Activated T-helper 1 cell treated with Interleukin-2 at 50 U/mL for 16 hours (primary cell): ENCODE data around the gene ZBTB1.

Source experiments
- DNase-seq: peaks from one replicate; pipeline ENCODE4 v3.0.0-alpha.2; 2020; ENCODE audit warnings: low read depth

The ZBTB1 gene, protein sequence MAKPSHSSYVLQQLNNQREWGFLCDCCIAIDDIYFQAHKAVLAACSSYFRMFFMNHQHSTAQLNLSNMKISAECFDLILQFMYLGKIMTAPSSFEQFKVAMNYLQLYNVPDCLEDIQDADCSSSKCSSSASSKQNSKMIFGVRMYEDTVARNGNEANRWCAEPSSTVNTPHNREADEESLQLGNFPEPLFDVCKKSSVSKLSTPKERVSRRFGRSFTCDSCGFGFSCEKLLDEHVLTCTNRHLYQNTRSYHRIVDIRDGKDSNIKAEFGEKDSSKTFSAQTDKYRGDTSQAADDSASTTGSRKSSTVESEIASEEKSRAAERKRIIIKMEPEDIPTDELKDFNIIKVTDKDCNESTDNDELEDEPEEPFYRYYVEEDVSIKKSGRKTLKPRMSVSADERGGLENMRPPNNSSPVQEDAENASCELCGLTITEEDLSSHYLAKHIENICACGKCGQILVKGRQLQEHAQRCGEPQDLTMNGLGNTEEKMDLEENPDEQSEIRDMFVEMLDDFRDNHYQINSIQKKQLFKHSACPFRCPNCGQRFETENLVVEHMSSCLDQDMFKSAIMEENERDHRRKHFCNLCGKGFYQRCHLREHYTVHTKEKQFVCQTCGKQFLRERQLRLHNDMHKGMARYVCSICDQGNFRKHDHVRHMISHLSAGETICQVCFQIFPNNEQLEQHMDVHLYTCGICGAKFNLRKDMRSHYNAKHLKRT

DNA sequence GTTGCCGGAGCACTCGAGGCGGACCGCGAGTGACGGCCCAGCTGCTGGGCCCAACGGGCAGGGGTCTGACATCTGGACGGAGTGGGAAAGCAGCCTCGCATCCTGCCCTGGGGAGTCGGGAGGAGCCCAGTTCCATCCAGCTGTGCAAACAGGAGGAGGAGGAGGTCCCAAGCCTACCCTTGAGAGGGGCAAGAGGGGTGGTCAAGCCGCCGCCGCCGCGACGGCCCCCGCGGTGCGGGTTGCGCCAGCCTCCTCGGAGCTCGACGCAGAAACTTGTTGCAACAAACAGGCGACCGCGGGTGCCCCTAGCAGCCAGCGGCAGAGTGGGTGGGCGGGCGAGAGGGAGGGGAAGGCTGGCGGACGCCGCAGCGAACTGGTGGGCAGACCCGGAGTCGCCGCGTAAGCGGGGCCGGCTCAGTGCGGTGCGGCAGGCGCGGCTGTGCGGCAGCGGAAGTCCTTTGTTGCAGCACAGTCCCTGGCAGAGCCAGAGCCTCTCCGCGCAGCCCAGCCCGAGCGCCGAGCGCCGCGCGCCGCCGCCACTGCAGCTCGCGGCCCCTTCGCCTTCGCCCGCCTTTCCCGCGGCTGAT, at the start of gene ZBTB1:
Gene ZBTB1, plus strand, starts transcription at position 461 of the 587 bp plus-strand sequence. CDS start 16,735 bp downstream, outside the sequence.
- DNase-seq, result peak; percentile 79

DNA sequence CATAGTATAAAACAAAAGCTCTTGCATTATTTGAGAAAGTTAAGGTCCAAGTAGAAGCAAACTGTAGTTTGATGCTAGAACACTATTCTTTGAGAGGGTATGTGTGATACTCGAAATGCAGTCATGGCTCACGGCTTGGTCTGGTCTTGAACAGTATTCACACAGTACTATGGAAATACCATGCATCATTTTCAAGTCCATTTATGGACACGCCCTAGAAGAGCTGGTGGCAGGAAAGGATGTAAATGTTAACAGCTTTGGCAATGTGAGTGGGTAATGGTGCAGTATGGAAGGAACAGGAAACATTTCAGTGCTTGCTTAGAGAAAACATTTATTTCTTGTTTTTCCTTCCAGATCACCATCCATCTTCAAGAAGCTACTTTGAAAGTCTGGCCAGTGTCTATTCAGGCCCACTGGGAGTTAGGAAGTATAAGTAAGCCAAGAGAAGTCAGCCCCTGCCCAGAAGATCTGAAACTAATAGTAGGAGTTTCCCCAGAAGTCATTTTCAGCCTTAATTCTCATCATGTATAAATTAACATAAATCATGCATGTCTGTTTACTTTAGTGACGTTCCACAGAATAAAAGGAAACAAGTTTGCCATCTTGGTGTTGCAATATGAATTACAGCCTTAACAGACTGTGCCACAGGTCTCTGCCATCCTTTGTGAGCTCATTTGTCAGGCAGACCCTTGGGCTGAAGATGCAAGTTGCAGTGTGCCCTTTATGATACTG, 45.0 kb upstream of the ZBTB1 start:
- no peak for DNase-seq

DNA sequence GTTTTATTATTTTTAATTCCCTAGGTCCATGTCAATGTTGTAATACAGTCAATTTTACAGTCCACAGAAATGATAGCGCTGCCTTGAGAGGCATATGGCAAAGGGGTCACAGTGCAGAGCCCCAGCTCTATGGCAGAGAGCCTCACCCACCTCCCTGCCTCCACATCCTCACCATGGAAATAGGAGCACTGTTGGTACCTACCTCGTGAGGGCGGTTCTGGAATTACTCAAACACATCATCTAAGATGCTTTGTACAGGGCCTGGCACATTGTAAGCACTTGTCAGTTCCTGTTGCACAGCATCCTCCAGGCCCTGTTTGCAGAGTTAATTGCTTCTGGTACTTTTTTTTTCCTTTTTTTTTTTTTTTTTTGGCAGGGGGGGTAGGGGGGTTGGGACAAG, 43.3 kb upstream of the ZBTB1 start:
- no peak for DNase-seq

DNA sequence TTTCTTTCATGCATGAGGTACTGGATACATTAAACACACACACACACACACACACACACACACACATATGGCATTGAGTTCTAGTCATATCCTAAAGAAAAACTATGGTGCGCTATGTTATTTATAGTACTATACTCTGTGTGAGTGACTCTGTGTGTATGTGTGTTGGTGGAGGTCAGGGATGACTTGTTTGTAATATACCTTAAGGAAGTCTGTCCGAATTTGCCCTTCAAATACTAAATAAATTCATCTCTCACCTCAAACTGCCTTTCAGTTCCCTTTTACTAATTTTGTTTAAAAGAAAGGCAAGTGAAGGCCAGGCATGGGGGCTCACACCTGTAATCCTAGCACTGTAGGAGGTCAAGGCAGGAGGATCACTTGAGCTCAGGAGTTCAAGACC, 41.4 kb upstream of the ZBTB1 start:
- DNase-seq, result no peak

DNA sequence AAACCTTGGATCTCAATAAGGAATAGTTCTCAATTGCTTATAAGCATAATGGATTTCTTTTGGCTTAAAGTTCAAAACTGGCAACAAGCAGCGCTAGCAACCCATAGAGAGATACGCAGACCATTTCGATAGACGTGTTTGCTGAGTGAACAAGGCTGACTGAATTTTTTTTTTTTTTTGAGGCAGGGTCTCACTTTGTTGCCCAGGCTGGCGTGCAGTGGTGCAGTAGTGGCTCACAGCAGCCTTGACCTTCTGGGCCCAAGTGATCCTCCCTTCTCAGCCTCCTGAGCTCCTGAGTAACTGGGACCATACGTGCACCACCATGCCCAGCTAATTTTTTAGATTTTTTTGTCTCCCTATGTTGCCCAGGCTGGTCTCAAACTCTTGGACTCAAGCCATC, 40.7 kb upstream of the ZBTB1 start:
- no peak for DNase-seq

DNA sequence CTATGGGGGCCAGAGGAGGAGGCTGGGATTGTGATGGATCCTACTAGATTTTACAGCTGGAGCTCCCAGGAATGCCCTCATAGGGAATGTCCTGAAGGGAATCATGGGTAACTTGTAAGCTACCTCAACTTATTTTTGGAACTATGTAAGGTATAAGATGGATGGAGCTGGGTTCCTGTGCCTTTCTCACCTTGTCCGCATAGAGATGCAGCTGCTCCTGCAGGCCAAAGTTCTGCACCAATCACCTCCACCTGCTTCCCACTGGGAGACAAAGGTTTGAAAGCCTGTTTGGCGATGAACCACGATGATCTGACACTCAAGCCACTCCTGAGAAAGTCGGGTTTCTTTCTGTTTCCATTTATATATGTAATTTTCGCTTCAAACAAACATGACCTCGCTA, 39.9 kb upstream of the ZBTB1 start:
- no peak for DNase-seq

DNA sequence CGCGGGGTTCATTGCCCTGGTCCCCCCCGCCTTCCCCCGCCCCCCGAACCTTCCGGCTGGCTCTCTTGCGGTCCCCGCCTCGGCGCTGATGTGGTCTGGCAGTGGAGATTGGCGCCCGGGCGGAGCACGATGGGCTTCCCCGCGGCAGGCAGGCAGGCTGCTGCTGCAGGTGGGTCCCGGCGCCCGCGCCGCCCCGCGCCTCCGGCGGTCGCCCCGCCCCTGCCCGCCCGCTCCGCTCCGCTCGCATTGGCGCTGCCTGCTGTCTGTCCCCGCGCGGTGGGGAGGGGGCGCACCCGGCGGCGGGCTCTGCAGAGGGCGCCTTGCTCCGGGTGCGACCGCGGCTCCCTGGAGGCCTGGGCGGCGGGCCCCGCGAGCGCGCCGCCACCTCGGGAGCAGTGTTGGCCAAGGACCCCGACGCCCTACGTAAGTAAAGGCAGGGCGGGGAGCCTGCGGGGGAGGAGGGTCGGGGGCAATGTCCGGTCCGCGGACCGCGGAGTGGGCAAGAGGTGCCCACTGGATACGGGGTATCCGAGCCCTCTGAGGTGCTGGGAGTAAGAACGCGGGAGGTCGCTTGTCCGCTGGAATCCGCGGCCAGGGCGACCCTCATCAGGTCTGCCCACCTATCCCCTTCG, 39.3 kb upstream of the ZBTB1 start, which contains the start of gene AKAP5:
Gene AKAP5, plus strand, starts transcription at position 309 of the 632 bp plus-strand sequence. CDS start 2,896 bp downstream, outside the sequence.
- peak; percentile 52 for DNase-seq

DNA sequence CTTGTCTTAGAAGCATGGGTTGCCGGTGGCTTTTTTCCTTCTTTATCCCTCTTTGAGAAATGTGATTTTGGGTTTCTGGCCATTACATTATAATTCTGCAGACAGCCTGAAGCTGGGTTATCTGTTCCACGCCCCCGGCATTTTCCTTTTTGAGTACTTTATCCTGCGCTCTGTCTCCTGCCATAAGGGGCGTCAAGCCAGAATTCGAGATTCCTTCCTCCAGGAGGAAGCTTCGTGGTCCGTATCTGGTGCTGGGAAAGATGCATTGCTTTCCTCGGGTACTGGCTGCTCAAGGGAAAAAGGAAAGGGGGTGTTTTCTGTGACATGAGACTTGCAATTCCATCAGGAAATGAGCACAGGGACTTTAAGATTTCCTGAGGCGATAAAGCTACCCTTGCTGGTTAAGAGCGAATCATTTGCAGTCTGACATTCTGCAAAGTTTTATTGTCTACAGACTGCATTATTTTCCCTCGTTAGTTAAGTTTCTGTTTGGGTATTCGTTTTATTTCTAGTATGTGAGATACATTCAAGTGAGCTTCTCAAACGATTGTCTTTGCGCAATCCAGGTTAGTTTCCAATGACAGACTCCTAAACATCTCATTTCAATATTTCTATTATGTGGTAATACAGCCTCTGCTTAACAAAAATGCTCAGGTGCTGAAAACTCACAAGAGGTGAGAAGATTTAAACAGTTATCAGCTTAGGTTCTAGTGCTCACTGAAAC, 38.6 kb upstream of the ZBTB1 start:
- DNase-seq, result no peak

DNA sequence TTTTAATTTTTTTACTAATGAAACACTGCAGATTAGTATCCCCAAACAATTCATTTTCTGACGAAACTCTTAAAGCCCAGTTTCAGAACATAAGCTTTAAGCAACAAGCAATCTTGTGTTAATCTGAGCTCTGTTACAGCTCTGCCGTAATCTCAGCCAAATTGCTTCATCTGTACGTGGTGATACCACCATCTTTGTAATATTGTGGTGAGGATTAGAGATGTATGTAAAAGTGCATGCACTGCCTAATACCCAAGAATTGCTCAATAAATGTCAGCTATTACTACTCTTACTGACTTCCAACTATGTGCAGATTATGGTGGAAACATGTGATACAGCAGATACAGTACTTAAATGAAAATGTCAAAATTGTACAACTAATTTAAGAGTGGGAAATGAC, 37.5 kb upstream of the ZBTB1 start:
- no peak for DNase-seq

DNA sequence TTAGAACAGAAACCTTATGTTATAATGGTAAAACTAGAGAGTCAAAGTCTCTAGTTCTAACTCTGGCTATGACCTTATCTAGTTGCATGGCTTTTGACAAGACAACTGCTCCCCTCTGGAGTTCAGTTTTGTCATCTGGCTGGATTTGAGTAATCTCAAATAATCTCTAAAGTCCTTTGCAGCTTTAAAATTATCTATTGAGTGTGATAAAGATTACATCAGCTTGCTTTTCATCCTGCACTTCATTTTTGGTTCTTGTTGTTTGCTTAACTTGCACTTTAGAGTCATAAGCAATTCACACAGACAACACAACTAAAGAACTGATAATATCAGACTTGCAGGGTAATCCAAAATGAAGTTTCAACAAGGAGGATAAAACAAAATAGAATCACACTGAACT, 37.0 kb upstream of the ZBTB1 start:
- DNase-seq, result no peak

DNA sequence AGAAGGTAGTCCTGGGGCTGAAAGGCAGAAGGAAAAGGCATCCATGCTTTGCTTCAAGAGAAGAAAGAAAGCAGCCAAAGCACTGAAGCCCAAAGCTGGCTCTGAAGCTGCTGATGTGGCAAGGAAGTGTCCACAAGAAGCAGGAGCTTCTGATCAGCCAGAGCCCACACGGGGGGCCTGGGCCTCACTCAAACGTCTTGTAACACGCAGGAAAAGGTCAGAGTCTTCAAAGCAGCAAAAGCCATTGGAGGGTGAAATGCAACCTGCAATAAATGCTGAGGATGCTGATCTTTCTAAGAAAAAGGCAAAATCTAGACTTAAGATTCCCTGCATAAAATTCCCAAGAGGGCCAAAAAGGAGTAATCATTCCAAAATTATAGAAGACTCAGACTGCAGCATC, 36.1 kb upstream of the ZBTB1 start:
- DNase-seq, result no peak

DNA sequence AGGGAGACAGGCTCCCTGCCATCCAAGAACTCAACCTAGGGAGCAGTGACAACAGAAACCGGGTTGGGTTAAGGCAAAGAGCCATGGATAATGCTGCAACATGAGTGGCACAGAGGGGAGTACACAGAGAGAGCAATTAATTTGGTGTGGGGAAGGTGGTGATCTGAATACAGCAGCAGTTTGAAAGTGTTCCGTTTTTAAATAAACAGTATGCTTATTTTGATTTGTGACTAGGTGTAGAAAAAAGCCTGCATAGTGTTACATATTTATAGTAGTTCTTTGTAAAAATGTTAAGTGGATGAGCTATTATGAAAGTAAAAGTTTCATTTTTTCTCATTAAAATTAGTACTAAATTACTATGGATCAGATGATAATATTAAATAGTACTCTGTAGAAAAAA, 30.5 kb upstream of the ZBTB1 start:
- DNase-seq, result no peak

DNA sequence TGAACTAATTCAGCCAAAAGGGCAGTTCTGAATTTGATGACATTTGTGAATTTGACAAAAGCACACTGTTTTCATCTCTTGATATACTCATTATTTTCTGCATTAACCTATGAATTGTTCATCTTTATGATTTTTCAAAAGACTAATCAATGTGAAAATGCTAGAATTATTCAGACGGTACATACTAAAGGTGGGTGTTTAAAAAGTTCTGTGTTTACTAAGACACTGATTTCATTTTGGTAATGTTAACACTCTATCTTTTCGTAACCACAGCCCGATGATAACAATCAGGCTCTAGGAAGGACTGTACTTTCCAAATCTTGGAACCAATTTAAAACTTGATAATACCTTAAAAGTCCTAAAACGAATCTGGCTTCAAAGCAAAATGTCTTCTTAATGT, 29.9 kb upstream of the ZBTB1 start:
- no peak for DNase-seq

DNA sequence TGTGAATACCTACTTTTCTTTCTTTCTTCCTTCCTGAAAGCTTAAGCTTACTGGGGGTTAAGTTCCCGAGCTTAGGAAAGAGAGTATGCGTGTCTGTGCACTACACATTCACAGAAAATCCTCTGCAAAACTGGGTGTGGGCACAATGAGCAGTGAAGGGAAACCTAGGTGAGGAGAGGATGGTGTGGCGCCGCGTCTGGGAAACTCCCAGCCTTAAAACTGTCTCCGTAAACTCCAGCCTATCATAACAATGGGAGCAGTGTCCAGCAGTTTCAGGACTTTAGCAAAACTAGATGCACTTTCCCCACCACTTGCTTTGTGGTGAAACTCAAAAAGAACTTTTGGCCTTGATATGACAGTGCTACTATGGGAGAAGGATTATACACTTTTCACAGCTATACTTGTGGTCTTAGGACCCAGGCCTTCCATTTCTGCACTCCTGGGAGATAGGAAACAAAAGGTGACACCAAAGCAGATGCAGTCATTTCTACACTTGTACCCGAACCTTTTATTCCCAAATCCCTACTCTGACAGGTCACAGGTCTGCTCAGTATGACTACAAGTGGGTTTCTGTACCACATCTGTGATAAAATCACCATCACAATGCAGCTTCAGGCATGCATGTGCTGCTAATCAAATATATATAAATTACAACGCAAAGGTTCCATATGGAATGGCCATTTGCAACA, 28.8 kb upstream of the ZBTB1 start:
- DNase-seq, result no peak

DNA sequence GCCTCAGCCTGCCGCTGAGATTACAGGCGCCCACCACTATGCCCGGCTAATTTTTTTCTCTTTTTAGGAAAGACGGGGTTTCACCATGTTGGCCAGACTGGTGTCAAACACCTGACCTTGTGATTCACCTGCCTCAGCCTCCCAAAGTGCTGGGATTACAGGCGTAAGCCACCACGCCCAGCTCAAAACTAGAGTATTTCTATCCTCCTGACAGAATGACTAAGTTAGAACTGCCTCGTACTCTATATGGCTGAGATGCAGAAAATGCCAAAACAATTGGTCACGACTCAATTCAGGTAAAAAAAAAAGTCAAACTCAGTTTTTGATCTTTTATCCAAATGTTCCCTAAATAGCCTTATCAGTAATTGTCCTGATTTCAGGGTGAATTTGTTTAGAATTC, 28.1 kb upstream of the ZBTB1 start:
- DNase-seq, result no peak

DNA sequence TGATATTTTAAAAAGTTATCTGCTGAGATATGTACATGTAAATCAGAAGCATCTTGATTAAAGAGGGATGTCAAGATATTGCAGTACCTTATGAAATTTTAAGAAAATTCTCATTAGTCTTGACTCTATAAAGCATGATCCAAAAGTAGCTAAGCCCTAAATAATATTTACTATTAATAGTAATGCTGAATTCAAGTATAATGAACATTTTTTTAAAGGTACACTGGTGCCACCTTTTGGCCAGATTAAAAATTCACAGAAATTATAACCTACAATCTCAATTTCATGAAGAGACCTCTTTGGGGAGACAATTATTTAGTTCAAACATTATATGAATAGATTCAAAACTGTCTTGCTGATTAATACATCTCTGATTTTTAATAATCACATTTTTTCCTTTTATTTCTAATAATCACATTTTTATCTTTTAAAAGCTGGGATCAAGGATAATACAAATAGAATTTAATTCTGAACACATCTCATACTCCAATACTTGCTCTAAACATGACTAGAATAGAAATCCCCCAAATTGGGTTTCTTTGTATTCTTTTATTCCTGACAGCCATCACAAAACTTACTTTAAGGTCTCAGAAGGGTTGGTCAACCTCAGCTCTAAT, 25.8 kb upstream of the ZBTB1 start:
- DNase-seq, result no peak

DNA sequence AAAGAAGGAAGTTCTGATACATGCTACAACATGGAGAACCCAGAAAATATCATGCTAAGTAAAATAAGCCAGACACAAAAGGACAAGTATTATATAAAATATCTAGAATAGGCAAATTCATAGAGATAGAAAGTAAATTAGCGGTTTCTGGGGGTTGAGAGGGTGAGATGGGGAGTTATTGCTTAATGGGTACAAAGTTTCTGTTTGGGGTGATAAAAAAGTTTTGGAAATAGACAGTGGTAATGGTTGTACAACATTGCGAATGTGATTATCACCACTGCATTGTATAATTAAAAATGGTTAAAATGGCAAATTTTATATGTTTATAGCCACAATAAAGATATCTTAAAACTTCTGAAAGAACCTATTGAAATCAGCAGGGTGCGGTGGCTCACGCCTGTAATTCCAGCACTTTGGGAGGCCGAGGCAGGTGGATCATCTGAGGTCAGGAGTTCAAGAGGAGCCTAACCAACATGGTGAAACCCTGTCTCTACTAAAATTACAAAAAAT, 15.9 kb upstream of the ZBTB1 start:
- DNase-seq, result no peak

DNA sequence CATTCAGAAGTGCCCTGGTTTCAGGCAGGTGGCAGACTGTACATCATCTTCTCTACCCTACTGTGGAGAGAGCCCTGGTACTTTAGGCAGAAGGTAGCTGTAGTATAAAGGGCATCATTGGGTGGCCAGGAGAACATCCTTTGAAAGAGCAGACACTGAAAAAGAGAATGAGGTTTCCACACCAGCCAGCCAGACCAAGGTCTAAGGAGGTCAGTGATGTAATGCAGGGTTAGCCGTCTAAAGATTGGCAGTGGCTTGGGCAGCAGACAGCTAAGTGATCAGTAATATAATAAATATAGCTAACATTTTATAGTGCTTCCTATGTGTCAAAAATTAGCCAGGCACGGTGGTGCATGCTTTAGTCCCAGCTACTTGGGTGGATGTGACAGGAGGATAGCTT, 12.9 kb upstream of the ZBTB1 start:
- no peak for DNase-seq

DNA sequence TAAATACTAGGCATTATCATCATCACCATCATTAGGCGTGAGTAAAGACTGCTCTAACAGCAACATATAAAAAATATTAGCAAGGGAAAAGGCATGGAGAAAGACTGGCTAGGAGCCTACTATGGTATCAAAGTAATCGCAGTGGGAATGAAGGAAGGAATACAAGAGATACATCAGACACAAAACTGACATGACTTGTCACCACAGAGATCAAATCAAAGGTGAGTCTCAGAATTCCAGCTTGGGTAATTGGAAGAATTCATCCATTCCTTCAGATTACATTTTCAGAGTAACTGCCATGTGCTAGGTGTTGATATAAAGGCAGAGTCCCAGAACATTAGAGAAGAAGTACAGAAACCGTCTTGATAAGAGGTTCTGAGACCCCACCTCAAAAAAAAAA, 11.1 kb upstream of the ZBTB1 start:
- no peak for DNase-seq

DNA sequence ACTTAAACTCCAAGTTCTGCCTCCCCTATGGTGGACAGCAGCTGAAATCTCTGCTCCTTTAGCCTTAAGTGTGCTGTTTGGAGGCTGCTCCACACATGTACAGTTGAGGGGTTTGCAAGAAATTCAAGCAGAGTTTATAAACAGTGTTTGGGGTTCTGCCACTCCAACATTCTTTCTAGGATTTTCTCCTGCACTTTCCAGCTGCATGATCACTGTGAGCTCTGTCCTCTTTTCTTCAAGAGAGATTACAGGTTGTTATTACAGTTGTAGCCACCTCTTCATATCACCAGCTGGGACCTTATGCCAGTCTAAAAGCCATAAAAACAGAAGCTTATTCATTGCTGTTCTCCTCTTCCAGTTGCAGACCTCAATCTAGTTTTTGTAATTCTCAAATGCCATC, 9.3 kb upstream of the ZBTB1 start:
- no peak for DNase-seq
